MCF 10A (cell line): Measurements from ENCODE around the gene MACROH2A1. TPM values are rescaled to one million over a fixed set of nuclear protein-coding genes. Genes with fewer than 3 reads are reported as not detected.

Experiments used
- BruUV-seq: library from RNA; stranded (reverse); fragments of 400-500 nt; replicated peaks from 2 replicates; lab custom pipeline; 2021; lab: Mats Ljungman, UMichigan
- CTCF ChIA-PET: fragments of 300-600 bp; sonication (Branson Sonifier 250); formaldehyde crosslinking; extraction: SDS; loops from one replicate; lab custom pipeline; 2021; ENCODE audit warnings: antibody characterized with exemption, inconsistent platforms; lab: Yijun Ruan, JAX
- POLR2A ChIA-PET: fragments of 300-600, 350-650 bp; sonication (Branson Sonifier 250); formaldehyde crosslinking; extraction: SDS; loops from one replicate; lab custom pipeline; 2020; ENCODE audit warnings: antibody characterized with exemption, inconsistent platforms; lab: Yijun Ruan, JAX
- DNase-seq: peaks from one replicate; pipeline ENCODE4 v3.0.0-alpha.2; 2018; ENCODE audit not compliant: unreplicated experiment
- H3K27ac Mint-ChIP-seq: one replicate; pipeline ENCODE4 v1.8.0; 2022; ENCODE audit warnings: mild to moderate bottlenecking, low read depth, mixed read lengths; ENCODE audit not compliant: unreplicated experiment
- H3K27me3 Mint-ChIP-seq: one replicate; pipeline ENCODE4 v1.8.0; 2022; ENCODE audit warnings: mixed read lengths; ENCODE audit not compliant: insufficient read depth, unreplicated experiment
- H3K36me3 Mint-ChIP-seq: one replicate; pipeline ENCODE4 v1.8.0; 2022; ENCODE audit warnings: mild to moderate bottlenecking, moderate library complexity, mixed read lengths; ENCODE audit not compliant: insufficient read depth, unreplicated experiment
- H3K4me1 Mint-ChIP-seq: one replicate; pipeline ENCODE4 v1.8.0; 2022; ENCODE audit warnings: mixed read lengths; ENCODE audit not compliant: insufficient read depth, unreplicated experiment
- H3K4me3 Mint-ChIP-seq: one replicate; pipeline ENCODE4 v1.8.0; 2022; ENCODE audit warnings: mild to moderate bottlenecking, moderate library complexity, mixed read lengths; ENCODE audit not compliant: unreplicated experiment
- H3K9me3 Mint-ChIP-seq: one replicate; pipeline ENCODE4 v1.8.0; 2022; ENCODE audit warnings: mixed read lengths; ENCODE audit not compliant: unreplicated experiment
- intact Hi-C: fragments of 100-400 bp; cut with micrococcal nuclease; formaldehyde crosslinking; loops from 2 replicates; pipeline ENCODE4 v1.14.1; 2022
- total RNA-seq: library from RNA; stranded (reverse); gene quantifications from 2 replicates; pipeline ENCODE4 v1.2.3, GENCODE V29; 2022
- TF ChIP-seq, protein P1 (sequence below): fragments of 200-600 bp; IDR thresholded peaks from one replicate; pipeline ENCODE4 v1.8.0; 2022; ENCODE audit warnings: antibody characterized with exemption, mild to moderate bottlenecking; ENCODE audit not compliant: unreplicated experiment

Gene MACROH2A1
- total RNA-seq, 1 experiment from 2014 or later: 306 TPM

- no peaks in the 10 kb centered on the region for H3K27me3 Mint-ChIP-seq
- POLR2A ChIA-PET: interaction anchor here (1.0 kb wide), 1 partner anchor 92 kb away, joined by 5 read pairs; no protein-coding TSS in a partner anchor
- no TSS peak for BruUV-seq
- intact Hi-C loops: no loop called here
- DNase-seq: no peak
- TF ChIP-seq, protein P1, sequence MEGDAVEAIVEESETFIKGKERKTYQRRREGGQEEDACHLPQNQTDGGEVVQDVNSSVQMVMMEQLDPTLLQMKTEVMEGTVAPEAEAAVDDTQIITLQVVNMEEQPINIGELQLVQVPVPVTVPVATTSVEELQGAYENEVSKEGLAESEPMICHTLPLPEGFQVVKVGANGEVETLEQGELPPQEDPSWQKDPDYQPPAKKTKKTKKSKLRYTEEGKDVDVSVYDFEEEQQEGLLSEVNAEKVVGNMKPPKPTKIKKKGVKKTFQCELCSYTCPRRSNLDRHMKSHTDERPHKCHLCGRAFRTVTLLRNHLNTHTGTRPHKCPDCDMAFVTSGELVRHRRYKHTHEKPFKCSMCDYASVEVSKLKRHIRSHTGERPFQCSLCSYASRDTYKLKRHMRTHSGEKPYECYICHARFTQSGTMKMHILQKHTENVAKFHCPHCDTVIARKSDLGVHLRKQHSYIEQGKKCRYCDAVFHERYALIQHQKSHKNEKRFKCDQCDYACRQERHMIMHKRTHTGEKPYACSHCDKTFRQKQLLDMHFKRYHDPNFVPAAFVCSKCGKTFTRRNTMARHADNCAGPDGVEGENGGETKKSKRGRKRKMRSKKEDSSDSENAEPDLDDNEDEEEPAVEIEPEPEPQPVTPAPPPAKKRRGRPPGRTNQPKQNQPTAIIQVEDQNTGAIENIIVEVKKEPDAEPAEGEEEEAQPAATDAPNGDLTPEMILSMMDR: no peak
- no peak overlapping the region for H3K27ac Mint-ChIP-seq
- H3K4me1 Mint-ChIP-seq: peaks cover 23% of the 10 kb centered on the region
- H3K4me3 Mint-ChIP-seq: no peak overlapping the region
- no peaks in the 10 kb centered on the region for H3K9me3 Mint-ChIP-seq
- H3K36me3 Mint-ChIP-seq: peaks cover 73% of the 10 kb centered on the region
- CTCF ChIA-PET: interaction anchor here (0.7 to 1.4 kb wide), 5 partner anchors 11 to 422 kb away, joined by 3 to 9 read pairs (median 3); no protein-coding TSS in a partner anchor
These were observed 59.4 kb downstream of the MACROH2A1 start for GRCh38 chr5:135339623-135340022.

- POLR2A ChIA-PET: interaction anchor here (0.9 kb wide), 1 partner anchor 14 kb away, joined by 3 read pairs; no protein-coding TSS in a partner anchor
- H3K4me3 Mint-ChIP-seq: no peak overlapping the region
- DNase-seq: no peak
- peaks cover 73% of the 10 kb centered on the region for H3K36me3 Mint-ChIP-seq
- intact Hi-C loops: no loop called here
- H3K4me1 Mint-ChIP-seq: peaks cover 23% of the 10 kb centered on the region
- no TSS peak for BruUV-seq
- no peaks in the 10 kb centered on the region for H3K9me3 Mint-ChIP-seq
- CTCF ChIA-PET: interaction anchor here (0.5 to 1.7 kb wide), 8 partner anchors 10 to 658 kb away, joined by 3 to 9 read pairs (median 4); no protein-coding TSS in a partner anchor
- no peaks in the 10 kb centered on the region for H3K27me3 Mint-ChIP-seq
- H3K27ac Mint-ChIP-seq: no peak overlapping the region
- TF ChIP-seq, protein P1: no peak
These were observed 59.8 kb downstream of the MACROH2A1 start for GRCh38 chr5:135339189-135339588.

DNA sequence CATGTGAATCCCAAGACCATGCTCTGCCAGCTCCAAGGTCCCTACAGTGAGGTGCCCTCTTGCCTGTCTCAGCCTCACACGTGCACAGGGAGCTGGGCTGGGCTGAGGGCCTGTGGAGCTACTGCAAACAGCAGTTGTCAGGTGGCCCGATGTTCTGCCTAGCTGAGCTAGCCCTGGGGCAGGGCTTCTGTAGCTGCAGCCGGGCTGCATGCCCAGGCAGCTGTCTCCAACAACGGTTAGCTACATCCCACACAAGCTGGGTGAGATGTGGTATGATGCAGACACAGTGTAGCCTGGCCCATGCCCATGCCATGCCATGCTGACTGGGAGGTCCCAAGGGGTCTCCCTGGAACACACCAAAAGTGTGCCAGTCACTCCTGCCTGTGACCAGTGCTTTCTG lies 62.0 kb downstream of the MACROH2A1 start:
- no TSS peak for BruUV-seq
- no peak for DNase-seq
- H3K36me3 Mint-ChIP-seq: peaks cover 74% of the 10 kb centered on the region
- no peaks in the 10 kb centered on the region for H3K9me3 Mint-ChIP-seq
- POLR2A ChIA-PET: interaction anchor here (0.7 to 1.4 kb wide), 6 partner anchors 20 to 65 kb away, joined by 3 to 6 read pairs (median 3); no protein-coding TSS in a partner anchor
- H3K27me3 Mint-ChIP-seq: no peaks in the 10 kb centered on the region
- TF ChIP-seq, protein P1: no peak
- CTCF ChIA-PET: interaction anchor here (0.5 to 2.9 kb wide), 15 partner anchors 9 to 570 kb away, joined by 3 to 20 read pairs (median 4); partner anchors contain the start of gene PCBD2
- intact Hi-C loops: no loop called here
- H3K4me3 Mint-ChIP-seq: no peak overlapping the region
- peak overlapping the region; percentile 71 for H3K27ac Mint-ChIP-seq
- peaks cover 14% of the 10 kb centered on the region for H3K4me1 Mint-ChIP-seq

DNA sequence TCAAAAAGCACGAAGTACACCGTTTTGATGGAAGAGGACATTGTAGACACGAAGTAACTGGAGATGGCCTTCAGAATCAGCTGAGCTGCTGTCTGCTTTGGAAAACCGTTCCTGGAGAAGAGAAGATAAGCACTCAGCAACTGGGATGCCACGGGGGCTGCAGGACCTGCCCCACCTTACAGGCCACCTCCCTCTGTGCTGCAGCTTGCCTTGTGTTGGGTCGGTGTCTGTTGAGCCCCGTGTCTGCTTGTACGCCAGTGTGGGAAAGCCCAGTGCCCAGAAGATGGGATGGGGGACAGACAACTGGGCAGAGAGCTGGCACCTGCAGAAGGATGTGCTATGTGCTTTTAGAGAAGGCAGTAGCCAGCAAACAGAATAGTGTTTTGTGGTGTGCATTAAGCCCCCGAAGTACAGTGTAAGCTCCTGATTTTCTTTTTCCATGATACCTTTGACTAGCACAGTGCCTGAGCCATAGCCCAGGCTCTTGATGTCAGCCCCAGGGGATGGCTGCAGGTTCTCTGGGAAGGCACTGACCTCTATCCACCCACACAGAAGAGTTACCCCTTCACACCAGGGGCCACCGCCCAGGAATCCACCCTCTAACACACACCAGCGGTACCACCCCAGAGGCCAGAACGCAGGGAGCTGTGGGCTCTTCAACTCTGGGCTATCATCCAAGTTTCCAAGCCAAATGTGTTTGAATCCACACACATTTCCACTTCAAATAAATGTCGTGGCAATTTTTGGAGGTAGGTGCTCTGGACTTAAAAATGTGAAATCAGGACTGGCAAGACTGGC lies 63.8 kb downstream of the MACROH2A1 start:
- H3K4me1 Mint-ChIP-seq: peaks cover 14% of the 10 kb centered on the region
- BruUV-seq: no TSS peak
- H3K27ac Mint-ChIP-seq: peak overlapping the region; percentile 71
- POLR2A ChIA-PET: no interaction called here
- no peaks in the 10 kb centered on the region for H3K9me3 Mint-ChIP-seq
- peaks cover 62% of the 10 kb centered on the region for H3K36me3 Mint-ChIP-seq
- CTCF ChIA-PET: interaction anchor here (0.5 to 2.9 kb wide), 9 partner anchors 12 to 415 kb away, joined by 3 to 13 read pairs (median 3); partner anchors contain the start of gene TIFAB
- intact Hi-C loops: no loop called here
- H3K4me3 Mint-ChIP-seq: no peak overlapping the region
- no peaks in the 10 kb centered on the region for H3K27me3 Mint-ChIP-seq
- TF ChIP-seq, protein P1: no peak
- no peak for DNase-seq
